Type B pancreatic cell (in vitro differentiated cells): ENCODE measurements around the gene EXOC7. TPM values are rescaled to one million over a fixed set of nuclear protein-coding genes. Genes with fewer than 3 reads are reported as not detected.

Experiments used
- DNase-seq: peaks from one replicate; pipeline ENCODE4 v3.0.0; 2021; ENCODE audit warnings: mixed read lengths; ENCODE audit not compliant: unreplicated experiment; ENCODE audit errors: extremely low spot score
- H3K27ac Mint-ChIP-seq: 2 replicates; pipeline ENCODE4 v1.8.0; 2021; ENCODE audit warnings: mild to moderate bottlenecking, mixed read lengths
- H3K27me3 Mint-ChIP-seq: 2 replicates; pipeline ENCODE4 v1.8.0; 2021; ENCODE audit warnings: mixed read lengths
- H3K36me3 Mint-ChIP-seq: 2 replicates; pipeline ENCODE4 v1.8.0; 2021; ENCODE audit warnings: mixed read lengths
- H3K4me1 Mint-ChIP-seq: one replicate; pipeline ENCODE4 v1.8.0; 2021; ENCODE audit warnings: mixed read lengths; ENCODE audit not compliant: unreplicated experiment
- H3K4me3 Mint-ChIP-seq: 2 replicates; pipeline ENCODE4 v1.8.0; 2021; ENCODE audit warnings: mild to moderate bottlenecking, mixed read lengths
- H3K9me3 Mint-ChIP-seq: 2 replicates; pipeline ENCODE4 v1.8.0; 2021; ENCODE audit warnings: mixed read lengths
- total RNA-seq: library from RNA; stranded (reverse); gene quantifications from 2 replicates; pipeline ENCODE4 v1.2.1, GENCODE V29; 2021; ENCODE audit warnings: low replicate concordance
- TF ChIP-seq, protein P1 (sequence below): fragments of 200-600 bp; sonication (generic); conservative IDR thresholded peaks from 2 replicates; pipeline ENCODE4 v1.5.0; 2021; ENCODE audit warnings: antibody characterized with exemption, mild to moderate bottlenecking

The EXOC7 gene
- total RNA-seq, 1 donor from 2014 or later: 201 TPM

DNA sequence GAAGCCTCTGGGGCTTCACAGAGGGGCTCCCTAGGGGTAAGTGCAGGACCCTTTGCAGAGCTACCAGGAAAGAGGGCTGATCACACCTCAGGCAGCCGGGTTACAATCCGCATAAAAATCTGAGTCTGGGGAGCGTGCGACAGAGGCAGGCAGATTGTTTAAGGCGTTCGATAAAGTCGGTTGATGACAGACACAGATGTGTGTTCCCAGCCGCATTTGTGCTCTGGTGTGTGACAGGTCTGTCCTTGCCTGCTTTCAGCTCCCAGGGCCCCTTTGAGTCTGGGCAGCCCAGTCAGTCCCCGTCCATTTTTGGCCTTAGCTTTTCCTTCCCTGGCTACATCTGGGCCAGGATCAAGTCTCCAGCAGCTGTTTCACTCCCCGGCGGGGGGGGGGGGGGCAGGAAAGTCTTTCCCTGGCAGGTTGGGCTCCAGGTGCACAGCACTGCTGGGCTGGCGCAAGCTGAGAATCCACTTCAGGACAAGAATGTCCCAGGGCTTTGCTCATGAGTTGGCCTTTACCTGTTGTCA is 25.9 kb downstream of the EXOC7 start:
- Mint-ChIP-seq H3K4me1 (peaks cover 13% of the 10 kb centered on the region), H3K9me3 (no peaks in the 10 kb centered on the region), H3K4me3 (no peak overlapping the region), H3K27ac (no peak overlapping the region), H3K27me3 (peaks cover 78% of the 10 kb centered on the region), H3K36me3 (no peaks in the 10 kb centered on the region)
- TF ChIP-seq, protein P1, sequence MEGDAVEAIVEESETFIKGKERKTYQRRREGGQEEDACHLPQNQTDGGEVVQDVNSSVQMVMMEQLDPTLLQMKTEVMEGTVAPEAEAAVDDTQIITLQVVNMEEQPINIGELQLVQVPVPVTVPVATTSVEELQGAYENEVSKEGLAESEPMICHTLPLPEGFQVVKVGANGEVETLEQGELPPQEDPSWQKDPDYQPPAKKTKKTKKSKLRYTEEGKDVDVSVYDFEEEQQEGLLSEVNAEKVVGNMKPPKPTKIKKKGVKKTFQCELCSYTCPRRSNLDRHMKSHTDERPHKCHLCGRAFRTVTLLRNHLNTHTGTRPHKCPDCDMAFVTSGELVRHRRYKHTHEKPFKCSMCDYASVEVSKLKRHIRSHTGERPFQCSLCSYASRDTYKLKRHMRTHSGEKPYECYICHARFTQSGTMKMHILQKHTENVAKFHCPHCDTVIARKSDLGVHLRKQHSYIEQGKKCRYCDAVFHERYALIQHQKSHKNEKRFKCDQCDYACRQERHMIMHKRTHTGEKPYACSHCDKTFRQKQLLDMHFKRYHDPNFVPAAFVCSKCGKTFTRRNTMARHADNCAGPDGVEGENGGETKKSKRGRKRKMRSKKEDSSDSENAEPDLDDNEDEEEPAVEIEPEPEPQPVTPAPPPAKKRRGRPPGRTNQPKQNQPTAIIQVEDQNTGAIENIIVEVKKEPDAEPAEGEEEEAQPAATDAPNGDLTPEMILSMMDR: no peak
- DNase-seq: no peak

DNA sequence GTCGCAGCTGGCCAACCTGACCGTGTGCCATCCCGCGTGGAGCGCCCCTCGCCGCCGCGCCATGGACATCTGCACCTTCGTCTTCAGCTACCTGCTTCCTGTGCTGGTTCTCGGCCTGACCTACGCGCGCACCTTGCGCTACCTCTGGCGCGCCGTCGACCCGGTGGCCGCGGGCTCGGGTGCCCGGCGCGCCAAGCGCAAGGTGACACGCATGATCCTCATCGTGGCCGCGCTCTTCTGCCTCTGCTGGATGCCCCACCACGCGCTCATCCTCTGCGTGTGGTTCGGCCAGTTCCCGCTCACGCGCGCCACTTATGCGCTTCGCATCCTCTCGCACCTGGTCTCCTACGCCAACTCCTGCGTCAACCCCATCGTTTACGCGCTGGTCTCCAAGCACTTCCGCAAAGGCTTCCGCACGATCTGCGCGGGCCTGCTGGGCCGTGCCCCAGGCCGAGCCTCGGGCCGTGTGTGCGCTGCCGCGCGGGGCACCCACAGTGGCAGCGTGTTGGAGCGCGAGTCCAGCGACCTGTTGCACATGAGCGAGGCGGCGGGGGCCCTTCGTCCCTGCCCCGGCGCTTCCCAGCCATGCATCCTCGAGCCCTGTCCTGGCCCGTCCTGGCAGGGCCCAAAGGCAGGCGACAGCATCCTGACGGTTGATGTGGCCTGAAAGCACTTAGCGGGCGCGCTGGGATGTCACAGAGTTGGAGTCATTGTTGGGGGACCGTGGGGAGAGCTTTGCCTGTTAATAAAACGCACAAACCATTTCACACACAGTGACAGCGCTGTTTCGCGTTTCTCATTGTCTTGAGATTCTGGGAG is 26.6 kb downstream of the EXOC7 start:
- H3K27ac Mint-ChIP-seq: no peak overlapping the region
- H3K4me3 Mint-ChIP-seq: peak overlapping the region; percentile 74
- H3K36me3 Mint-ChIP-seq: no peaks in the 10 kb centered on the region
- peaks cover 78% of the 10 kb centered on the region for H3K27me3 Mint-ChIP-seq
- no peaks in the 10 kb centered on the region for H3K9me3 Mint-ChIP-seq
- DNase-seq: no peak
- peaks cover 9% of the 10 kb centered on the region for H3K4me1 Mint-ChIP-seq
- TF ChIP-seq, protein P1: no peak

DNA sequence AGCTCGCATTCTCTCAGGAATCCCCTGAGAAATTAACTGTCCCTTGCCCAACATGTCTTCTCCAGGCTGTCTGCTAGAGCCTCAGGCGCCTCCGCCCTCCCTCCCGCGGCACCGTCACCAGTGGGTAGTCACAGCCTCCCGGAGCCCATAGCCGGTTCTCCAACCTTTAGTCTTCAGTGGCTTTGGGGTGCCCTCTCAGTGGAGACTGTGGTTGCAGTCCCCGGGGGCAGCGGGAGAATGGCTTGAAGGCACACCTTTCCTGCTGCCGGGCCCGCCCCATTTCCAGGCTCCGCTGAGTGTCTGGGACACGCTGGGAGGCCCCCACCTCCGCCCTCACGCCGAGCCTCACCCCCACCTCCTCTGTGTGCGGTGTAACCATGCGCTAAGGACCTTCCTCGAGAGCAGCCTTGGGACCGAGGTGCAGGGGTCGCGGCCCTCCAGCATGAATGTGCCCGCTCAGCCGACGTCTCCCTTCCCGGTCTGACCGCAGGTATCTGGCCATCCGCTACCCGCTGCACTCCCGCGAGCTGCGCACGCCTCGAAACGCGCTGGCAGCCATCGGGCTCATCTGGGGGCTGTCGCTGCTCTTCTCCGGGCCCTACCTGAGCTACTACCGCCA is 27.3 kb downstream of the EXOC7 start:
- Mint-ChIP-seq H3K27ac (no peak overlapping the region), H3K27me3 (peaks cover 74% of the 10 kb centered on the region), H3K36me3 (no peaks in the 10 kb centered on the region), H3K9me3 (no peaks in the 10 kb centered on the region), H3K4me3 (peak overlapping the region; percentile 74), H3K4me1 (peaks cover 14% of the 10 kb centered on the region)
- no peak for DNase-seq
- TF ChIP-seq, protein P1: no peak

DNA sequence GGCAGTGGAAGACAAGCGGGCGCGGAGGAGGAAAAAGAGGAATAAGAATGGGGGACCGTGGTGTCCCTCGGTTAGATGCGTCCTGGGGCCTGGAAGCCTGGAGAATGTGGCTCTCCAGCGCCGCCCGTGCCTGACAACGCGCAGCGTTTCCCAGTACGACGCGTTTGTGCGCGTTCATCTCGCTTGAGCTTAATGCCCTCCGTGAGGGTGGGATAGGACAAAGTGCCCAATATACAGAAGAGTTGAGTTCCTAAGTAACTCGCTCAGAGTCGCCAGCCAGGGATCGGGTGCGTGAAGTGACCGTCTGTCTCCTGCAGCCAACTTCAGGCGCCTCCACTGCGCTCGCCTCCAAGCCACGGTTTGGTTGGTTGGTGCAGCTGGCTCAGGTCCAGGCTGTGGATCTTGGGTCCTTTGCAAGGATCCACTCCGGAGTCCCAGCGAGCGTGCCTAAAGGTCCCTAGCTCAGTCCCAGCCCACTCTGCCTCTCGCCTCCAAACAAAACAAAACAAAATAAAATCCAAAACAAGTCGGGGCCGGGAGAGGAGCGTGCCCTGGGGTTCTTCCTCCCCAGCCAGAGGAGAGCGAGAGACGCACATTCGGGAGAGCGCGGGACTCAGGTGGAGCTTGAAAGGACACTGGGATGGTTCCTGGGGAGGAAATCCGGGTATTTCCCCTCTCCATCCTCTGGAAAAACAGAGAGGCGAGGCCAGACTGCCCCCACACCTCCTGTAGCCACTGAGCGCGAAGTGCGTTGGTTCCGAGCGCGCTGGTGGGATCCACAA is 28.0 kb downstream of the EXOC7 start:
- TF ChIP-seq, protein P1: peak; percentile 30
- Mint-ChIP-seq H3K27ac (peak overlapping the region; percentile 56), H3K9me3 (no peaks in the 10 kb centered on the region), H3K4me1 (peaks cover 20% of the 10 kb centered on the region), H3K27me3 (peaks cover 68% of the 10 kb centered on the region), H3K36me3 (no peaks in the 10 kb centered on the region), H3K4me3 (peak overlapping the region; percentile 76)
- DNase-seq: no peak

DNA sequence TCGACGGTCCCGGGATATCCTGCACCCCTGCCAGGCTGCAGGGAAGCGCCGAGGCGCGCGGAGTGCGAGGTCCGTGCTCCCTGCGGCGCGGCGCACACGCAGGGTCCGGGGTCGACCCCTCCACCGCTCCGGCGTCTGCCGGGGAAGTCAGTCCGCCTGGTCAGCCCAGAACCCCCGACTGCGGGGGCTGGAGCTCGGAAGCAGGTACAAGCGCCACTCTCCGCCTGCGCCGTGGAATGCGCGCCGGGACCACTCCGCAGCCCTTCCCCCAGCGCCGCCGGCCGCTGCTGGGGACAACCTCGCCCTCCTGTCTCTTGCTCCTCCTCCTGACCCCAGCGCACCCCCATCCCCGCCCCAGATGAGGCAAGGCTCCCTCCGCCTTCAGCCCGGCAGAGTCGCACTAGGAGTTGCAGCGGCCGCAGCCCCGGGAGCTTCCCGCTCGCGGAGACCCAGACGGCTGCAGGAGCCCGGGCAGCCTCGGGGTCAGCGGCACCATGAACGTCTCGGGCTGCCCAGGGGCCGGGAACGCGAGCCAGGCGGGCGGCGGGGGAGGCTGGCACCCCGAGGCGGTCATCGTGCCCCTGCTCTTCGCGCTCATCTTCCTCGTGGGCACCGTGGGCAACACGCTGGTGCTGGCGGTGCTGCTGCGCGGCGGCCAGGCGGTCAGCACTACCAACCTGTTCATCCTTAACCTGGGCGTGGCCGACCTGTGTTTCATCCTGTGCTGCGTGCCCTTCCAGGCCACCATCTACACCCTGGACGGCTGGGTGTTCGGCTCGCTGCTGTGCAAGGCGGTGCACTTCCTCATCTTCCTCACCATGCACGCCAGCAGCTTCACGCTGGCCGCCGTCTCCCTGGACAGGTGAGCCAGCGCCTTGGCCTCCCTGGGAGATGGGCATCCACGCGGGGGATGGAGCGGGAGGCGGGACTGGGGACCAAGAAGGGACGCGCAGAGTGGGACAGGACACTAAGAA is 28.9 kb downstream of the EXOC7 start, which contains the start of gene GALR2:
TSS of gene GALR2 (plus strand) at position 392 of the 974 bp plus-strand sequence. CDS start at position 495, 103 bp downstream.
- Mint-ChIP-seq H3K4me3 (peak within 1 kb of the TSS; percentile 76), H3K27ac (peak within 1 kb of the TSS; percentile 56), H3K4me1 (peaks cover 20% of the 10 kb centered on the region), H3K9me3 (no peaks in the 10 kb centered on the region), H3K27me3 (peaks cover 61% of the 10 kb centered on the region), H3K36me3 (no peaks in the 10 kb centered on the region)
- DNase-seq: no peak
- TF ChIP-seq, protein P1: no peak
